Panc1 (cell line): ENCODE measurements around the gene E2F1. TPM values are rescaled to one million over a fixed set of nuclear protein-coding genes. Genes with fewer than 3 reads are reported as not detected.

Experiments
- ATAC-seq: fragments of 200-7000 bp; cut with Tn5 transposase; 2 replicates; pipeline ENCODE4 v1.9.1; 2020; ENCODE audit warnings: mild to moderate bottlenecking, moderate library complexity
- BruUV-seq: library from RNA; stranded (reverse); fragments of 400-500 nt; replicated peaks from 2 replicates; lab custom pipeline; 2021; lab: Mats Ljungman, UMichigan
- CTCF ChIA-PET: fragments of 300-600 bp; sonication (Branson Sonifier 250); formaldehyde crosslinking; loops from one replicate; lab custom pipeline; 2022; ENCODE audit warnings: antibody characterized with exemption; lab: Charles Lee
- POLR2A ChIA-PET: fragments of 300-600 bp; sonication (Branson Sonifier 250); formaldehyde crosslinking; loops from one replicate; lab custom pipeline; 2022; ENCODE audit warnings: antibody characterized with exemption; lab: Charles Lee
- DNase-seq: peaks from one replicate; pipeline ENCODE4 v3.0.0-alpha.2; 2010; ENCODE audit warnings: low read depth, low spot score
- H3K27ac ChIP-seq: 2 replicates; pipeline ENCODE4 v1.5.1; 2011; ENCODE audit warnings: mild to moderate bottlenecking, low read length, inconsistent platforms
- H3K27me3 ChIP-seq: fragments of 200-500 bp; sonication (Bioruptor generic); 2 replicates; pipeline ENCODE4 v1.6.0; 2014; ENCODE audit warnings: low read length, inconsistent platforms; ENCODE audit not compliant: control insufficient read depth, insufficient read depth
- H3K36me3 ChIP-seq: fragments of 200-500 bp; sonication (Bioruptor generic); 2 replicates; pipeline ENCODE4 v1.5.1; 2014; ENCODE audit warnings: inconsistent platforms, mild to moderate bottlenecking, low read length, moderate library complexity; ENCODE audit not compliant: control insufficient read depth, insufficient read depth
- H3K4me1 ChIP-seq: 2 replicates; pipeline ENCODE4 v1.5.1; 2011; ENCODE audit warnings: inconsistent platforms, mild to moderate bottlenecking, low read length, moderate library complexity; ENCODE audit not compliant: control insufficient read depth, insufficient read depth
- H3K4me3 ChIP-seq, 2 experiments: 2 replicates each; pipeline ENCODE4 v1.5.1; 2011 to 2012; ENCODE audit warnings: low read depth in 2 of 2, low read length in 2 of 2, mild to moderate bottlenecking in 2 of 2, inconsistent platforms in 1 of 2, moderate library complexity in 1 of 2
- H3K9me3 ChIP-seq: fragments of 200-500 bp; sonication (Bioruptor generic); 2 replicates; pipeline ENCODE4 v1.5.1; 2014; ENCODE audit warnings: low read depth, mild to moderate bottlenecking, inconsistent platforms, low read length, moderate library complexity; ENCODE audit not compliant: control insufficient read depth, insufficient read depth
- CTCF ChIP-seq: fragments of 450-650 bp; IDR thresholded peaks from 2 replicates; pipeline ENCODE4 v1.5.1; 2017; ENCODE audit warnings: mild to moderate bottlenecking
- POLR2AphosphoS5 ChIP-seq: IDR thresholded peaks from 2 replicates; pipeline ENCODE4 v1.6.1; 2012; ENCODE audit warnings: mild to moderate bottlenecking, low read depth, low read length, moderate library complexity
- SIN3A ChIP-seq: IDR thresholded peaks from 2 replicates; pipeline ENCODE4 v1.6.1; 2012; ENCODE audit warnings: low read depth, mild to moderate bottlenecking, low read length, moderate library complexity, borderline replicate concordance; ENCODE audit not compliant: insufficient read depth
- TCF7L2 ChIP-seq: IDR thresholded peaks from 2 replicates; pipeline ENCODE4 v1.6.1; 2011; ENCODE audit warnings: mild to moderate bottlenecking, low read depth, low read length, inconsistent platforms
- in situ Hi-C: cut with HindIII; loops from 2 replicates; pipeline ENCODE4 v1.10.0; 2016; ENCODE audit warnings: low sequenced_read_pairs, low pct_unique_long_range_greater_than_20kb
- intact Hi-C: fragments of 100-400 bp; cut with micrococcal nuclease; formaldehyde crosslinking; loops from one replicate; pipeline ENCODE4 v1.10.0; 2022; ENCODE audit not compliant: unreplicated experiment
- total RNA-seq: library from RNA; stranded (reverse); gene quantifications from one replicate; pipeline ENCODE4 v1.2.1, GENCODE V29; 2021; ENCODE audit not compliant: unreplicated experiment
- TF ChIP-seq, protein P1 (sequence below), 2 experiments: IDR thresholded peaks; 2 replicates each; pipeline ENCODE4 v1.6.1; 2011 to 2012; ENCODE audit warnings: low read depth in 2 of 2, control low read depth in 1 of 2, low read length in 1 of 2, mild to moderate bottlenecking in 1 of 2, moderate library complexity in 1 of 2; ENCODE audit not compliant: insufficient read depth in 1 of 2

The E2F1 gene
- total RNA-seq, 1 experiment from 2014 or later: 64.2 TPM

DNA sequence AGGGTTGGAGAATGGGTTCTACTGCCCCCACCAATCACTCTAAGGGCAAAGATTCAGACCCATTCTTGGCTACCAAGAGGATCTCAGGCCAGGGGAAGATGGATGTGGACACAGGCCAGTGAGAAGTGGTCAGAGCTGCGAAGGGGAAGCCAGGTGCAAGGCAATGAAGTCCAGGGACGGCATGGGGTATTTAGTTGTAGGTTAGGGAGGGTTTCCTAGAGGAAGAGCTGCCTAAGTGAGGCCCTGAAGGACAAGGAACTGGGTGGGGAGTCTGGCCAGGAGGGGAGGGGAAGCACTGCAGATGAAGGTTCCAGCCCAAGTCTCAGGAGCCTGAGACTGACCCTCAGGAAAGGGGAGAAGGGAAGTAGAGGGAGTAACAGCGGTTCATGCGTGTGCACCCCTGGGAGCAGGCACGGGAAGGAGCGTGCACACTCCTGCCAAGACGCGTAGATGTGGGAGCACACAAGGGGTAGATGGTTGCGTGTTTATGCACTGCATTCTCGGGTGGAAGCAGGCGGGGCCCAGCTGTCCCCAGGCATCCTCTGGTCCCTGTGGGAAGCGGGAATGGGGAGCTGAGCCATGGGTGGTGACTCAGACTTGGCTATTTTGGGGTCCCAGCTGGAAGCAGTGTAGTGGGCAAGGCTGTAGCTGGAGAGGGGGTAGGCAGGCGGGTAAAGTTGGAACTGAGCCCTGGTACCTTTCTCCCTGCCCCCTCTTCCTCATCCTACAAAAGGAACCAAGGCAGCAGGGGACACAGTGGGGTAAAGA lies 16.1 kb downstream of the E2F1 start:
- in situ Hi-C loops: no loop called here
- H3K4me1 ChIP-seq: peaks cover 13% of the 10 kb centered on the region
- H3K9me3 ChIP-seq: no peaks in the 10 kb centered on the region
- TF ChIP-seq CTCF (no peak), TCF7L2 (no peak), POLR2AphosphoS5 (no peak), SIN3A (no peak)
- TF ChIP-seq, protein P1, sequence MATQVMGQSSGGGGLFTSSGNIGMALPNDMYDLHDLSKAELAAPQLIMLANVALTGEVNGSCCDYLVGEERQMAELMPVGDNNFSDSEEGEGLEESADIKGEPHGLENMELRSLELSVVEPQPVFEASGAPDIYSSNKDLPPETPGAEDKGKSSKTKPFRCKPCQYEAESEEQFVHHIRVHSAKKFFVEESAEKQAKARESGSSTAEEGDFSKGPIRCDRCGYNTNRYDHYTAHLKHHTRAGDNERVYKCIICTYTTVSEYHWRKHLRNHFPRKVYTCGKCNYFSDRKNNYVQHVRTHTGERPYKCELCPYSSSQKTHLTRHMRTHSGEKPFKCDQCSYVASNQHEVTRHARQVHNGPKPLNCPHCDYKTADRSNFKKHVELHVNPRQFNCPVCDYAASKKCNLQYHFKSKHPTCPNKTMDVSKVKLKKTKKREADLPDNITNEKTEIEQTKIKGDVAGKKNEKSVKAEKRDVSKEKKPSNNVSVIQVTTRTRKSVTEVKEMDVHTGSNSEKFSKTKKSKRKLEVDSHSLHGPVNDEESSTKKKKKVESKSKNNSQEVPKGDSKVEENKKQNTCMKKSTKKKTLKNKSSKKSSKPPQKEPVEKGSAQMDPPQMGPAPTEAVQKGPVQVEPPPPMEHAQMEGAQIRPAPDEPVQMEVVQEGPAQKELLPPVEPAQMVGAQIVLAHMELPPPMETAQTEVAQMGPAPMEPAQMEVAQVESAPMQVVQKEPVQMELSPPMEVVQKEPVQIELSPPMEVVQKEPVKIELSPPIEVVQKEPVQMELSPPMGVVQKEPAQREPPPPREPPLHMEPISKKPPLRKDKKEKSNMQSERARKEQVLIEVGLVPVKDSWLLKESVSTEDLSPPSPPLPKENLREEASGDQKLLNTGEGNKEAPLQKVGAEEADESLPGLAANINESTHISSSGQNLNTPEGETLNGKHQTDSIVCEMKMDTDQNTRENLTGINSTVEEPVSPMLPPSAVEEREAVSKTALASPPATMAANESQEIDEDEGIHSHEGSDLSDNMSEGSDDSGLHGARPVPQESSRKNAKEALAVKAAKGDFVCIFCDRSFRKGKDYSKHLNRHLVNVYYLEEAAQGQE (IDR thresholded peaks at IDR 0.05; ENCODE audit: insufficient read depth in 1 of 2, low read depth in 2 of 2, low read length in 1 of 2): no peak
- no TSS peak for BruUV-seq
- no peak for ATAC-seq
- CTCF ChIA-PET: no interaction called here
- H3K36me3 ChIP-seq: peaks cover 6% of the 10 kb centered on the region; the same call in 1 of the 2 replicates
- no peak for DNase-seq
- no peak overlapping the region for H3K4me3 ChIP-seq
- no peaks in the 10 kb centered on the region for H3K27me3 ChIP-seq
- H3K27ac ChIP-seq: no peak overlapping the region
- intact Hi-C loops: no loop called here
- POLR2A ChIA-PET: no interaction called here

DNA sequence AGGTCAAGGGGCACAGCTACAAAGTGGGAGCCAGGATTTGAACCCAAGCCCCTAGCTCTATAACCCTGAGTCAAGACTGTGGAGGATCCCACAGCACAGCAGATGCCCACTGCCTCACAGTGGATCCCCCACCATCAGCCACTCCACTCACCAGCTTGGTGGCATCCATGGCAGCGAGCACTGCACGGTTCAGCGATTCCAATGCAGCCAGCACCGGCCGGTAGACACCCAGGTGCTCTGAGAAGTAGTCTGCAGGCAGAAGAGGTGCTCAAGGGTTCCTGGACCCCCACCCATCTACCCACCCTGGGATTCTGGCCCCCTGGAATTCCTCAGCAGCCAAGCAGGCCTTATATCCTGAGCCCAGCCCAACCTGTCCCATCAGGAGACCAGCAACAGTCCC lies 17.0 kb downstream of the E2F1 start:
- DNase-seq: no peak
- no TSS peak for BruUV-seq
- POLR2A ChIA-PET: no interaction called here

More for the DNA sequence above, 17.0 kb downstream of the E2F1 start:
- Histone ChIP-seq H3K27me3 (no peaks in the 10 kb centered on the region), H3K4me1 (peaks cover 17% of the 10 kb centered on the region), H3K4me3 (no peak overlapping the region), H3K36me3 (peaks cover 6% of the 10 kb centered on the region; the same call in 1 of the 2 replicates), H3K27ac (no peak overlapping the region), H3K9me3 (no peaks in the 10 kb centered on the region)
- intact Hi-C loops: no loop called here
- in situ Hi-C loops: no loop called here
- CTCF ChIA-PET: no interaction called here
- ATAC-seq: no peak
- TF ChIP-seq, protein P1 (IDR thresholded peaks at IDR 0.05; ENCODE audit: insufficient read depth in 1 of 2, low read depth in 2 of 2, low read length in 1 of 2): no peak
- no peak for TF ChIP-seq POLR2AphosphoS5
- no peak for TF ChIP-seq CTCF
- TF ChIP-seq TCF7L2: no peak
- TF ChIP-seq SIN3A: no peak
